ENCODE measurements around the gene RAF1. TPM values are rescaled to one million over a fixed set of nuclear protein-coding genes. Genes with fewer than 3 reads are reported as not detected.
"Not testable (repeated sequence)": the region's sequence is repeated elsewhere in the genome, so short reads cannot be mapped to it uniquely, and the experiment has no call there.

The RAF1 gene
- total RNA-seq, 2 donors from 2014 or later, result 95.4 to 116 TPM

DNA sequence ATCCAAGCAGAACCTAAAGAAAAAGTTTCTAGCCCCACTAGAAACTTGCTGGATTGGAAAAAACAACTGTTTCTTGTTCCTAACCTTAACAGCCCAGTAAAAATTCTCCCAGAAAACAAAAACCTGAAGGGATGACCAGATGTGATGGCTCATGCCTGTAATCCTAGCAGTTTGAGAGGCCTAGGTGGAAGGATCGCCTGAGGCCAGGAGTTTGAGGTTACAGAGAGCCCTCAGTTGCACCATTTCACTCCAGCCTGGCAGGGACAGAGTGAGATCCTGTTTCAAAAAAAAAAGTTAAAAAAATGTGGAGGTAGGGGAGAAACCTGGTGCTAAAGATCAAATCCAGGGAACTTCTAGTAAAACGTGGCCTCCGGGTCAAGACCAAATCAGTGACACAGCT is 38.6 kb upstream of the RAF1 start:
- DNase-seq, result no peak

DNA sequence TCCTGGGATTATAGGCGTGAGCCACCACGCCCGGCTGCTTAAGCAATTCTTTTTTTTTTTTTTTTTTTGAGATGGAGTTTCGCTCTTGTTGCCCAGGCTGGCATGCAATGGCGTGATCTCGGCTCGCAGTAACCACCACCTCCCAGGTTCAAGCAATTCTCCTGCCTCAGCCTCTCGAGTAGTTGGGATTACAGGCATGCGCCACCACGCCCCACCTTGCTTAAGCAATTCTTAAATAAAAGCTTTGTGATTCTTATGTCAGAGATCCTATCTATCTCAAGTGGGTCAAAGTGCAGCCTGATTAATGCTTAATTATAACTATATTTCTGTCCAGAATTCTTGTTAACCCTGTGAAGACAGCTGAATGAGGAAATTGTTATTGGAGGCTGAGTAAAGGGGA is 37.7 kb upstream of the RAF1 start:
- 96 to 97% methylated on average over 4 to 10 of the region's 10 CpGs for WGBS, 2 experiments (ENCODE audit: insufficient coverage in 1 of 2, insufficient read length in 1 of 2)
- H3K9me3 Mint-ChIP-seq; H3K27ac Mint-ChIP-seq; H3K4me3 Mint-ChIP-seq; H3K36me3 Mint-ChIP-seq (ENCODE audit: low read depth); H3K4me1 ChIP-seq (ENCODE audit: control insufficient read depth, insufficient read depth, low read length); DNase-seq; H3K27ac ChIP-seq (ENCODE audit: low read depth, low read length); H3K4me1 Mint-ChIP-seq; H3K36me3 ChIP-seq (ENCODE audit: control insufficient read depth, insufficient read depth, low read length); H3K9me3 ChIP-seq (ENCODE audit: control insufficient read depth, low read length); H3K27me3 Mint-ChIP-seq (ENCODE audit: insufficient read depth); H3K4me3 ChIP-seq (ENCODE audit: low read length); H3K9ac ChIP-seq (ENCODE audit: extremely low read depth, low read length, poor library complexity, severe bottlenecking); H3K27me3 ChIP-seq (ENCODE audit: control insufficient read depth, insufficient read depth, low read length, poor library complexity, severe bottlenecking): not testable (repeated sequence)

More for the DNA sequence above, 38.6 kb upstream of the RAF1 start:
- Mint-ChIP-seq H3K9me3 (no peaks in the 10 kb centered on the region), H3K27me3 (ENCODE audit: insufficient read depth) (peaks cover 3% of the 10 kb centered on the region), H3K36me3 (ENCODE audit: low read depth) (no peaks in the 10 kb centered on the region), H3K4me3 (no peak overlapping the region), H3K27ac (no peak overlapping the region), H3K4me1 (peaks cover 6% of the 10 kb centered on the region)
- TF ChIP-seq, protein P1, sequence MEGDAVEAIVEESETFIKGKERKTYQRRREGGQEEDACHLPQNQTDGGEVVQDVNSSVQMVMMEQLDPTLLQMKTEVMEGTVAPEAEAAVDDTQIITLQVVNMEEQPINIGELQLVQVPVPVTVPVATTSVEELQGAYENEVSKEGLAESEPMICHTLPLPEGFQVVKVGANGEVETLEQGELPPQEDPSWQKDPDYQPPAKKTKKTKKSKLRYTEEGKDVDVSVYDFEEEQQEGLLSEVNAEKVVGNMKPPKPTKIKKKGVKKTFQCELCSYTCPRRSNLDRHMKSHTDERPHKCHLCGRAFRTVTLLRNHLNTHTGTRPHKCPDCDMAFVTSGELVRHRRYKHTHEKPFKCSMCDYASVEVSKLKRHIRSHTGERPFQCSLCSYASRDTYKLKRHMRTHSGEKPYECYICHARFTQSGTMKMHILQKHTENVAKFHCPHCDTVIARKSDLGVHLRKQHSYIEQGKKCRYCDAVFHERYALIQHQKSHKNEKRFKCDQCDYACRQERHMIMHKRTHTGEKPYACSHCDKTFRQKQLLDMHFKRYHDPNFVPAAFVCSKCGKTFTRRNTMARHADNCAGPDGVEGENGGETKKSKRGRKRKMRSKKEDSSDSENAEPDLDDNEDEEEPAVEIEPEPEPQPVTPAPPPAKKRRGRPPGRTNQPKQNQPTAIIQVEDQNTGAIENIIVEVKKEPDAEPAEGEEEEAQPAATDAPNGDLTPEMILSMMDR (conservative IDR thresholded peaks at IDR 0.05), result no peak
- Histone ChIP-seq H3K9me3 (ENCODE audit: control insufficient read depth, low read length) (no peaks in the 10 kb centered on the region), H3K4me3 (ENCODE audit: low read length) (no peak overlapping the region), H3K27me3 (ENCODE audit: control insufficient read depth, insufficient read depth, low read length, poor library complexity, severe bottlenecking) (no peaks in the 10 kb centered on the region), H3K9ac (ENCODE audit: extremely low read depth, low read length, poor library complexity, severe bottlenecking) (no peak overlapping the region), H3K36me3 (ENCODE audit: control insufficient read depth, insufficient read depth, low read length) (no peaks in the 10 kb centered on the region), H3K4me1 (ENCODE audit: control insufficient read depth, insufficient read depth, low read length) (no peaks in the 10 kb centered on the region), H3K27ac (ENCODE audit: low read depth, low read length) (no peak overlapping the region)
- WGBS, 2 experiments (ENCODE audit: insufficient coverage in 1 of 2, insufficient read length in 1 of 2), result 92 to 93% methylated on average over 3 of the region's 3 CpGs

- TF ChIP-seq, protein P1 (conservative IDR thresholded peaks at IDR 0.05), result no peak
- Mint-ChIP-seq H3K4me1 (peaks cover 6% of the 10 kb centered on the region), H3K27me3 (ENCODE audit: insufficient read depth) (no peaks in the 10 kb centered on the region), H3K27ac (no peak overlapping the region), H3K36me3 (ENCODE audit: low read depth) (no peaks in the 10 kb centered on the region), H3K9me3 (no peaks in the 10 kb centered on the region), H3K4me3 (no peak overlapping the region)
- H3K27ac ChIP-seq (ENCODE audit: low read depth, low read length), result no peak overlapping the region
- no peaks in the 10 kb centered on the region for H3K27me3 ChIP-seq (ENCODE audit: control insufficient read depth, insufficient read depth, low read length, poor library complexity, severe bottlenecking)
- H3K9ac ChIP-seq (ENCODE audit: extremely low read depth, low read length, poor library complexity, severe bottlenecking), result no peak overlapping the region
- no peaks in the 10 kb centered on the region for H3K36me3 ChIP-seq (ENCODE audit: control insufficient read depth, insufficient read depth, low read length)
- no peak overlapping the region for H3K4me3 ChIP-seq (ENCODE audit: low read length)
- no peak for DNase-seq
- no peaks in the 10 kb centered on the region for H3K4me1 ChIP-seq (ENCODE audit: control insufficient read depth, insufficient read depth, low read length)
- WGBS, 2 experiments (ENCODE audit: insufficient coverage in 1 of 2, insufficient read length in 1 of 2), result 88 to 96% methylated on average over 2 of the region's 2 CpGs
- no peaks in the 10 kb centered on the region for H3K9me3 ChIP-seq (ENCODE audit: control insufficient read depth, low read length)
These were observed 36.9 kb upstream of the RAF1 start for GRCh38 chr3:12700800-12701199.

DNA sequence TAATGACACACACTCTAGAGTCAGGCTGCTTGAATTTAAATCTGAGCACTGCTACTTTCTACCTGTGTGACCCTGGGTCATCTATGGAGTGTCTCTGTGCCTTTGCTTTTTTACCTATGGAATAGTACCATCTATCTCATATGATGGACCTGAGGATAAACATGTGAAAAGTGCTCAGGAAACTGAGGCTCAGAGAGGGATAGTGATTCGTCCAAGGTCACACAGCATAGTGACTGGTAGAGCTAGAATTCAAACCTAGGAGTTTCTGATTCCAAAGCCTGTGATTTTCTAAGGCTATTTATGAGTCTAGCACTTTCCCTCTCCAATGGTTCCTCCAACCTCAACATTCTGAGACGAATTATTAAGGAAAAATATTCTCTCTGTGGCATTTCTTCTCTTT is 32.0 kb upstream of the RAF1 start:
- WGBS, 2 experiments (ENCODE audit: insufficient coverage in 1 of 2, insufficient read length in 1 of 2), result 85 to 92% methylated on average over 2 of the region's 2 CpGs
- TF ChIP-seq, protein P1 (conservative IDR thresholded peaks at IDR 0.05), result no peak
- H3K4me3 Mint-ChIP-seq, result no peak overlapping the region
- no peak overlapping the region for H3K27ac Mint-ChIP-seq
- H3K27me3 ChIP-seq (ENCODE audit: control insufficient read depth, insufficient read depth, low read length, poor library complexity, severe bottlenecking), result no peaks in the 10 kb centered on the region
- no peaks in the 10 kb centered on the region for H3K36me3 ChIP-seq (ENCODE audit: control insufficient read depth, insufficient read depth, low read length)
- H3K27ac ChIP-seq (ENCODE audit: low read depth, low read length), result no peak overlapping the region
- H3K4me1 Mint-ChIP-seq, result peaks cover 2% of the 10 kb centered on the region
- no peaks in the 10 kb centered on the region for H3K36me3 Mint-ChIP-seq (ENCODE audit: low read depth)
- no peak overlapping the region for H3K4me3 ChIP-seq (ENCODE audit: low read length)
- no peak overlapping the region for H3K9ac ChIP-seq (ENCODE audit: extremely low read depth, low read length, poor library complexity, severe bottlenecking)
- no peaks in the 10 kb centered on the region for H3K9me3 ChIP-seq (ENCODE audit: control insufficient read depth, low read length)
- no peaks in the 10 kb centered on the region for H3K27me3 Mint-ChIP-seq (ENCODE audit: insufficient read depth)
- no peak for DNase-seq
- H3K4me1 ChIP-seq (ENCODE audit: control insufficient read depth, insufficient read depth, low read length), result no peaks in the 10 kb centered on the region
- H3K9me3 Mint-ChIP-seq, result no peaks in the 10 kb centered on the region

All from endodermal cell (in vitro differentiated cells).